ENCODE results near the gene REP15. TPM values are rescaled to one million over a fixed set of nuclear protein-coding genes. Genes with fewer than 3 reads are reported as not detected.

REP15 gene
- total and polyA plus RNA-seq, 2 donors (not counting 1 experiment from before 2014, with no cell fraction given) = 0.78 to 0.99 TPM

DNA sequence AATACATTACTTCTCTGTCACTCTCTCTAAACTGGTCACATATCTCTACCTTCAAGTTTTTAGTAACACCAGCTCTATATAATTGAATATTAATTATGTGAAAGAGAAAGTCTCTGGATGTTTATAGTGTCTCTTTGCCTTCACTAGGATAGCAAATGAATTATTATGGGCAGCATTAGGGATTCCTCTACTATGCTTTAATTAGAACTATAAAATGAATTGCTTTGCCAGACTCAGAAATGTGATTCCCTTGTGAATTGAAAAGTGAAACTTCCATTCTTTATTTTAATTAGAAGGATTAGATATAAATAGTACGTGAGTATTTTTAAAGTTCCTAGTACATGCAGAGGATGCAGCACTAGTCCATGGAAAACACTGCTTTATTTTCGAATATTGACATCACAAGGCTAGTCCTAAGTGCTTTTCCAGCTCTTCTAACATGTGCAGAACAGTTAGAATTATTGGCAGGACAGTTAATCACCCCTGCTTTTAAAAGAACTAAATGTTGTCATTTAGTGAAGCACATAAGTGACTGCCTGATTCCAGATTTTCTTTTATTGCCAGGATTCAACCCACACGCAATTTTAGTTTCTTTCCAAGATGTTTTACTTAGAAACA lies 23.0 kb upstream of the REP15 start:
- Histone ChIP-seq H4K20me1 (ENCODE audit: control insufficient read depth, extremely low read depth, insufficient read depth, low read length) (no peaks in the 10 kb centered on the region), H3K27me3 (ENCODE audit: control insufficient read depth, insufficient read depth, low read length) (no peaks in the 10 kb centered on the region), H3K4me3 (replicated peaks in 1 of 4; ENCODE audit: control extremely low read depth in 1 of 4, insufficient read depth in 1 of 4, low read depth in 3 of 4, low read length in 4 of 4) (no peak overlapping the region), H3K9me3 (ENCODE audit: control insufficient read depth, insufficient read depth, low read depth, low read length) (no peaks in the 10 kb centered on the region), H3K9ac (ENCODE audit: insufficient read depth, low read length) (no peak overlapping the region), H3K4me2 (ENCODE audit: extremely low read depth, insufficient read depth, low read length) (no peak overlapping the region), H3K36me3 (ENCODE audit: control insufficient read depth, insufficient read depth, low read length) (peaks cover under 1% of the 10 kb centered on the region), H2AFZ (ENCODE audit: low read length) (no peak overlapping the region), H3K79me2 (ENCODE audit: control insufficient read depth, insufficient read depth, low read length) (no peaks in the 10 kb centered on the region), H3K4me1 (ENCODE audit: control insufficient read depth, extremely low read depth, insufficient read depth, low read length) (no peaks in the 10 kb centered on the region), H3K27ac (ENCODE audit: insufficient read depth, low read length) (no peak overlapping the region)
- no peak for TF ChIP-seq CTCF (conservative IDR thresholded peaks at IDR 0.05 in 1 of 2, IDR thresholded peaks at IDR 0.05 in 1 of 2; ENCODE audit: low read depth in 1 of 2, low read length in 2 of 2)
- TF ChIP-seq EZH2 (IDR thresholded peaks at IDR 0.05; ENCODE audit: low read length, missing control alignments) = no peak
- DNase-seq (ENCODE audit: low read depth in 2 of 2) = no peak

- no peak overlapping the region for H3K27ac ChIP-seq (ENCODE audit: insufficient read depth, low read length)
- no peaks in the 10 kb centered on the region for H3K9me3 ChIP-seq (ENCODE audit: control insufficient read depth, insufficient read depth, low read depth, low read length)
- no peaks in the 10 kb centered on the region for H3K4me1 ChIP-seq (ENCODE audit: control insufficient read depth, extremely low read depth, insufficient read depth, low read length)
- no peak overlapping the region for H3K4me3 ChIP-seq (replicated peaks in 1 of 4; ENCODE audit: control extremely low read depth in 1 of 4, insufficient read depth in 1 of 4, low read depth in 3 of 4, low read length in 4 of 4)
- TF ChIP-seq CTCF (conservative IDR thresholded peaks at IDR 0.05 in 1 of 2, IDR thresholded peaks at IDR 0.05 in 1 of 2; ENCODE audit: low read depth in 1 of 2, low read length in 2 of 2) (no peak), EZH2 (IDR thresholded peaks at IDR 0.05; ENCODE audit: low read length, missing control alignments) (no peak)
- no peaks in the 10 kb centered on the region for H3K27me3 ChIP-seq (ENCODE audit: control insufficient read depth, insufficient read depth, low read length)
- no peak for DNase-seq (ENCODE audit: low read depth in 2 of 2)
- H4K20me1 ChIP-seq (ENCODE audit: control insufficient read depth, extremely low read depth, insufficient read depth, low read length) = no peaks in the 10 kb centered on the region
- no peak overlapping the region for H3K9ac ChIP-seq (ENCODE audit: insufficient read depth, low read length)
- no peak overlapping the region for H3K4me2 ChIP-seq (ENCODE audit: extremely low read depth, insufficient read depth, low read length)
- no peaks in the 10 kb centered on the region for H3K79me2 ChIP-seq (ENCODE audit: control insufficient read depth, insufficient read depth, low read length)
- H2AFZ ChIP-seq (ENCODE audit: low read length) = no peak overlapping the region
- no peaks in the 10 kb centered on the region for H3K36me3 ChIP-seq (ENCODE audit: control insufficient read depth, insufficient read depth, low read length)
Observed at GRCh38 chr12:27674989-27675388, 21.3 kb upstream of the REP15 start.

DNA sequence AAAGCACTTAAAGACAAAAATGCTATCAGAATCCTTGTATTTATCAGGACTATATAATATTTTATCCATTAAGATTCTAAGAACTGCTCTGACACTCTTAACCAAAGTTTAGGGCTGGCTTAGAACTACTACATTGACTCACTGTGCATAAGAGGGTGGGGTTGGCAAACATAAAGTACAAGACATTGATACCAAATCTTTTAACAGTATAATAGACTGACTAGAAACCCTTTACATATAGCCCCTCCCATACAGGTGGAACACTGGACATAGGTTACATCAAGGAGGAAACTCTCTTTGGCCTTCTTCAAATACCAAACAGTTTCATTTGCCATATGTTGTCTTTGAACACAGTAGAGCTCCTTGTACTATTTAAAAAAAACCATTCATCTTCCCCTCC lies 15.6 kb upstream of the REP15 start:
- H3K27me3 ChIP-seq (ENCODE audit: control insufficient read depth, insufficient read depth, low read length) = no peaks in the 10 kb centered on the region
- H3K27ac ChIP-seq (ENCODE audit: insufficient read depth, low read length) = no peak overlapping the region
- DNase-seq (ENCODE audit: low read depth in 2 of 2) = no peak
- no peaks in the 10 kb centered on the region for H3K79me2 ChIP-seq (ENCODE audit: control insufficient read depth, insufficient read depth, low read length)
- H3K9ac ChIP-seq (ENCODE audit: insufficient read depth, low read length) = no peak overlapping the region
- H3K4me2 ChIP-seq (ENCODE audit: extremely low read depth, insufficient read depth, low read length) = no peak overlapping the region
- no peaks in the 10 kb centered on the region for H4K20me1 ChIP-seq (ENCODE audit: control insufficient read depth, extremely low read depth, insufficient read depth, low read length)
- H3K4me3 ChIP-seq (replicated peaks in 1 of 4; ENCODE audit: control extremely low read depth in 1 of 4, insufficient read depth in 1 of 4, low read depth in 3 of 4, low read length in 4 of 4) = no peak overlapping the region
- no peaks in the 10 kb centered on the region for H3K9me3 ChIP-seq (ENCODE audit: control insufficient read depth, insufficient read depth, low read depth, low read length)
- TF ChIP-seq EZH2 (IDR thresholded peaks at IDR 0.05; ENCODE audit: low read length, missing control alignments) = no peak
- TF ChIP-seq CTCF (conservative IDR thresholded peaks at IDR 0.05 in 1 of 2, IDR thresholded peaks at IDR 0.05 in 1 of 2; ENCODE audit: low read depth in 1 of 2, low read length in 2 of 2) = no peak
- no peak overlapping the region for H2AFZ ChIP-seq (ENCODE audit: low read length)
- peaks cover 6% of the 10 kb centered on the region for H3K36me3 ChIP-seq (ENCODE audit: control insufficient read depth, insufficient read depth, low read length)
- no peaks in the 10 kb centered on the region for H3K4me1 ChIP-seq (ENCODE audit: control insufficient read depth, extremely low read depth, insufficient read depth, low read length)

All from fibroblast of lung (primary cell).